Pancreas (tissue), 10 donors: ENCODE measurements around the gene ZBTB18. TPM values are rescaled to one million over a fixed set of nuclear protein-coding genes. Genes with fewer than 3 reads are reported as not detected.

ENCODE experiments used
- ATAC-seq, 4 donors: fragments of 200-7000 bp; cut with Tn5 transposase; one replicate each; pipeline versions ENCODE4 v1.8.0 to v1.9.1; 2020; ENCODE audit warnings: mild to moderate bottlenecking in 4 of 4, moderate library complexity in 4 of 4
- DNase-seq, 6 donors: peaks; one replicate each; pipeline ENCODE4 v3.0.0-alpha.2; 2020
- FAIRE-seq: peaks from 2 replicates; lab custom pipeline; 2012; peaks lifted over from hg19 to GRCh38; lab: Jason Lieb, UNC
- H3K27ac ChIP-seq, 4 donors: fragments of 200-600 bp; sonication (generic); 1 replicate in 3 of 4; 2 replicates in 1 of 4; pipeline versions ENCODE4 v1.5.0 to v1.8.0; 2020
- H3K27me3 ChIP-seq, 4 donors: fragments of 200-600 bp; one replicate each; pipeline ENCODE4 v1.8.0; 2021
- H3K36me3 ChIP-seq, 3 donors: fragments of 200-600 bp; sonication (generic) in 1 of 3; one replicate each; pipeline versions ENCODE4 v1.5.0 to v1.8.0; 2020 to 2021
- H3K4me1 ChIP-seq, 3 donors: fragments of 200-600 bp; one replicate each; pipeline ENCODE4 v1.8.0; 2021
- H3K4me3 ChIP-seq, 4 donors: fragments of 200-600 bp; sonication (generic) in 2 of 4; one replicate each; pipeline versions ENCODE4 v1.5.0 to v1.8.0; 2020 to 2021
- H3K9me3 ChIP-seq, 4 donors: fragments of 200-600 bp; one replicate each; pipeline ENCODE4 v1.8.0; 2021
- WGBS, 2 donors: extraction: QIAGEN DNeasy Blood & Tissue Kit; methylation state at CpG; one replicate each; pipeline ENCODE4 v1.1.7; 2013; 5-methylcytosine and 5-hydroxymethylcytosine counted together
- intact Hi-C, 3 donors: fragments of 100-400 bp; cut with DNase I; formaldehyde crosslinking; loops; one replicate each; pipeline versions ENCODE4 v1.11.1 to v1.14.2; 2022
- polyA plus RNA-seq, 2 donors: library from polyadenylated mRNA; stranded (reverse); fragments of 200-250 nt; gene quantifications; one replicate each; pipeline ENCODE4 v1.2.3, GENCODE V29; 2013
- total RNA-seq, 6 donors: library from RNA; stranded (reverse); fragmentation: NEBNext Ultra II Directional in 4 of 6; extraction: Animal tissue kit (Norgen Biotek cat#: 25700) in 4 of 6; gene quantifications; one replicate each; pipeline versions ENCODE4 v1.2.1 to v1.2.4, GENCODE V29; 2021 to 2023
- TF ChIP-seq, protein P1 (sequence below), 4 donors: fragments of 200-600 bp; sonication (generic) in 3 of 4; IDR thresholded peaks; one replicate each; pipeline versions ENCODE4 v1.5.0 to v1.8.0; 2021; ENCODE audit warnings: antibody characterized with exemption in 4 of 4
- donor health status: healthy with polysubstance abuse.
- donor health status: DM: no; HTN: no; CAD: no; lungs with moderate emphysema.
- donor health status: DM: no; HTN: no; CAD: no.
- donor health status: control.
- donor health status: control.
- donor health status: Bipolar disorder and iron deficiency.
- donor health status: DM: yes; HTN: yes; CAD: no.
- donor health status: DM: no; HTN: no; CAD: no.
- donor health status: DM: no; HTN: no; CAD: no.
- donor health status: DM: yes; HTN: yes; CAD: no.

ZBTB18 gene
- total and polyA plus RNA-seq, 8 donors, result 12.8 to 18.5 (median 14.5) TPM

DNA sequence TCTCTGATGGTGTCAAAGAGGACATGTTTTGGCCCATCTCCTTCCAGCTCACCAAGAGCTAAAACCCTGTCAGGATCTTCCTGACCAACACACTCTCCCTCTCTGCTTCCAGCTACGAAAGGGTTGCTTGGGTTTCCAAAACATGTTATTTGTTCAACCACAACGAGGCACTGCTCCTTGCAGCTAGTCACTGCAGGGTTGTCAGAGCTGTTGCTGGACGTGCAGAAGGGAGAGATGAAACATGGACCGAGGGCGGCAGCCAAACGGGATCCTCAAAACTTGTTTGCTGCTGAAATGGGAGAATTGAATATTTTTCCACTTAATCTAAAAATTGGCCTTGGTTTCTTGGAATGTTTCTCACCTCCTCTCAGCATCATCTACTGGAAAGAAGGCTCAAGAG lies 12.4 kb downstream of the ZBTB18 start:
- H3K4me1 ChIP-seq, result peaks cover 14 to 30% (median 18%) of the 10 kb centered on the region in 3 donors
- intact Hi-C loops, result no loop called here
- DNase-seq (no peak), FAIRE-seq (no peak), ATAC-seq (no peak)
- no peak overlapping the region for H3K4me3 ChIP-seq
- H3K27ac ChIP-seq, result no peak overlapping the region
- H3K9me3 ChIP-seq, result no peaks in the 10 kb centered on the region
- no peaks in the 10 kb centered on the region for H3K36me3 ChIP-seq
- 45 to 48% methylated on average over 6 of the region's 6 CpGs for WGBS, 2 donors
- no peaks in the 10 kb centered on the region for H3K27me3 ChIP-seq
- TF ChIP-seq, protein P1, sequence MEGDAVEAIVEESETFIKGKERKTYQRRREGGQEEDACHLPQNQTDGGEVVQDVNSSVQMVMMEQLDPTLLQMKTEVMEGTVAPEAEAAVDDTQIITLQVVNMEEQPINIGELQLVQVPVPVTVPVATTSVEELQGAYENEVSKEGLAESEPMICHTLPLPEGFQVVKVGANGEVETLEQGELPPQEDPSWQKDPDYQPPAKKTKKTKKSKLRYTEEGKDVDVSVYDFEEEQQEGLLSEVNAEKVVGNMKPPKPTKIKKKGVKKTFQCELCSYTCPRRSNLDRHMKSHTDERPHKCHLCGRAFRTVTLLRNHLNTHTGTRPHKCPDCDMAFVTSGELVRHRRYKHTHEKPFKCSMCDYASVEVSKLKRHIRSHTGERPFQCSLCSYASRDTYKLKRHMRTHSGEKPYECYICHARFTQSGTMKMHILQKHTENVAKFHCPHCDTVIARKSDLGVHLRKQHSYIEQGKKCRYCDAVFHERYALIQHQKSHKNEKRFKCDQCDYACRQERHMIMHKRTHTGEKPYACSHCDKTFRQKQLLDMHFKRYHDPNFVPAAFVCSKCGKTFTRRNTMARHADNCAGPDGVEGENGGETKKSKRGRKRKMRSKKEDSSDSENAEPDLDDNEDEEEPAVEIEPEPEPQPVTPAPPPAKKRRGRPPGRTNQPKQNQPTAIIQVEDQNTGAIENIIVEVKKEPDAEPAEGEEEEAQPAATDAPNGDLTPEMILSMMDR (IDR thresholded peaks at IDR 0.05), result no peak

DNA sequence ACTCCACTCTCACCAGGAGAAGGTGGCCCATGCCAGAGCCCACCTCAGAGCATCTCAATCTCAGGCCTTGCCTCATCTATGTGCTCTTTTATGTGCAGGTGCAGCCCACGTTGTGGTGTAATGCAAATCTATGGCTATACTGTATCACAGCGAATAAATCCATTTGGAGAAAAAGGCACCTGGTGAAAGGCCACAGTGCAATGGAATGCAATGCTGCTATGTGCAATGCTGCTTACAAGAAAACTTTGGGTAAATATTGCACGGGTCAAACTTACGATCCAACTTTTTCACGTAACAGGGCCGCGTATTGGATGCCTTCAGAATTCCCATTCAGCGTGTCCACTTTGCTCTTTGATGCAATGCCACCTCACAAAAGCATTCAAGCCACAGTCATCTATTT lies 13.5 kb downstream of the ZBTB18 start:
- ATAC-seq (no peak), FAIRE-seq (no peak), DNase-seq (no peak)
- Histone ChIP-seq H3K27me3 (no peaks in the 10 kb centered on the region), H3K9me3 (no peaks in the 10 kb centered on the region), H3K36me3 (no peaks in the 10 kb centered on the region), H3K4me3 (no peak overlapping the region), H3K4me1 (peaks cover 14 to 27% (median 18%) of the 10 kb centered on the region in 3 donors), H3K27ac (no peak overlapping the region)
- intact Hi-C loops, result no loop called here
- WGBS, 2 donors, result 75 to 82% methylated on average over 8 of the region's 8 CpGs
- TF ChIP-seq, protein P1 (IDR thresholded peaks at IDR 0.05), result no peak

DNA sequence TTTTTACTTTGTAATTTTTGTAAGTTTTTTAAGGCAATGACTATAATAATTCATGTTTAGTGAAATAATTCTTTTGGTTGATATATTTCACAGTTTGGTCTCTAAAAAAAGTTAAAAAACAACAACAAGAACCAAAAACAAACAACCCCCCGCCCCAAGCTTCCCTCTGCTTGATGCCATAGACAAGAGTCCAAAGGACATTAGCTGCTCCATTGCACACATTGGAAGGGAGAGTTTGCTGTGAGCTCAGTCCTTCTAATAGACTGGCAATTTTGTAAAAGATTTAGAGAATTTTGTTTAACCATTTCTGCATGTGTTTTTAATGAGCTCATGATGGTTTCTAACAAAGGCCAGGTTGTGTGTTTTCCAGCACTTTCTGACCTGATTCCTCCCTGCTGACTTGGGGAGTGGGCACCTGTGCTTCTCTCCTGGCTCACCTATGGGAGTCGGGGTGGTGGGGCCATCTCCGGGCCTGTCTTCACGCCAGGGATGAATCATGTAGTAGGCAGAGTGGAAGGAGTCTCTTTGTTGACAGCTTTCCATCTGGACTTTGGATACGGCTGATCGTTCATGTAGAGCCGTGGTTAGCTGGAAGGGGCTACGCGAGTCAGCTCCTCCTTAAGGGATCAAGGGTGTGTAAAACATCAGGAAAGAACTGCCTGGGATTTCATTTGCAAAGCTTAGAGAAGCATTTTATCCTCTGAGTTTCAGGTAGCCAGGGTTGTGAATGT lies 14.1 kb downstream of the ZBTB18 start:
- H3K4me3 ChIP-seq, result no peak overlapping the region
- 83 to 86% methylated on average over 9 of the region's 9 CpGs for WGBS, 2 donors
- no peaks in the 10 kb centered on the region for H3K36me3 ChIP-seq
- H3K27me3 ChIP-seq, result no peaks in the 10 kb centered on the region
- H3K27ac ChIP-seq, result no peak overlapping the region
- no peak for FAIRE-seq
- intact Hi-C loops, result no loop called here
- peaks cover 13 to 21% (median 14%) of the 10 kb centered on the region in 3 donors for H3K4me1 ChIP-seq
- TF ChIP-seq, protein P1 (IDR thresholded peaks at IDR 0.05), result no peak
- no peaks in the 10 kb centered on the region for H3K9me3 ChIP-seq
- ATAC-seq, result no peak
- DNase-seq, result no peak

DNA sequence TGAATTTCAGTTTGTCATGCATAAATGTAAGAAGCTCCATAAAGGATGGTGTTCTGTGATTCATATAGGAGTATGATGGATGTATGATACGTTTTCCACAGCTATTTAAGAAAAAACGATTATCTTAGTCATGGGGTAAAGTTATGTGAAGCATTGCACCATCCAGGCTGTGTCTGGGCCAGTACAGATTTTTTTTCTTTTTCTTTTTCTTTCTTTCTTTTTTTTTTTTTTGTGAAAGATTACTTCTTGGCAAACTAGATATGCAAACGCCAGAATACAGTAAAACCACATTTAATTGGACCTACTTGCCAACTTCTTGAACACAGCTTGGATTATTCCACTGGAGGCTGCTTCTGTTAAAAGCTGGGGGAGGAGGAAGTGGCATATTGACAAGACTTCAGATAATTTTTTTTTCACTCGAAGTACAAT lies 14.9 kb downstream of the ZBTB18 start:
- no peaks in the 10 kb centered on the region for H3K27me3 ChIP-seq
- no peaks in the 10 kb centered on the region for H3K9me3 ChIP-seq
- H3K27ac ChIP-seq, result no peak overlapping the region
- 8 to 12% methylated on average over 4 of the region's 4 CpGs for WGBS, 2 donors
- H3K4me3 ChIP-seq, result no peak overlapping the region
- intact Hi-C loops, result no loop called here
- TF ChIP-seq, protein P1 (IDR thresholded peaks at IDR 0.05), result no peak
- DNase-seq (no peak), FAIRE-seq (no peak), ATAC-seq (peak; percentile 21 to 58 (median 52))
- H3K4me1 ChIP-seq, result peaks cover 8 to 14% (median 9%) of the 10 kb centered on the region in 3 donors
- H3K36me3 ChIP-seq, result no peaks in the 10 kb centered on the region
